Central memory CD8-positive, alpha-beta T cell (primary cell): Measurements from ENCODE around the gene FOXF1.

ENCODE experiments used
- ATAC-seq: fragments of 150-1000 bp; cut with Tn5 transposase; replicated peaks from 2 replicates; pipeline ENCODE4 v1.10.0; 2022; ENCODE audit warnings: mild to moderate bottlenecking, moderate FRiP score, moderate number of reproducible peaks; ENCODE audit not compliant: poor library complexity, severe bottlenecking; ENCODE audit errors: extremely low read depth
- DNase-seq, 2 donors: peaks; one replicate each; pipeline ENCODE4 v3.0.0; 2021; ENCODE audit warnings: low spot score in 2 of 2
- H3K27ac Mint-ChIP-seq: one replicate; pipeline ENCODE4 v1.8.0; 2022; ENCODE audit warnings: low read depth, mild to moderate bottlenecking, moderate library complexity, mixed read lengths
- H3K27me3 Mint-ChIP-seq: one replicate; pipeline ENCODE4 v1.8.0; 2022; ENCODE audit warnings: mixed read lengths
- H3K36me3 Mint-ChIP-seq: one replicate; pipeline ENCODE4 v1.8.0; 2022; ENCODE audit warnings: mild to moderate bottlenecking, moderate library complexity, mixed read lengths; ENCODE audit not compliant: insufficient read depth
- H3K4me1 Mint-ChIP-seq: one replicate; pipeline ENCODE4 v1.8.0; 2022; ENCODE audit warnings: mixed read lengths
- H3K4me3 Mint-ChIP-seq: one replicate; pipeline ENCODE4 v1.8.0; 2022; ENCODE audit warnings: mild to moderate bottlenecking, moderate library complexity, mixed read lengths
- H3K9me3 Mint-ChIP-seq: one replicate; pipeline ENCODE4 v1.8.0; 2022; ENCODE audit warnings: mixed read lengths

FOXF1 gene

GRCh38 chr16:86502856-86503748, 7.2 kb upstream of the FOXF1 start:
- Mint-ChIP-seq H3K9me3 (no peaks in the 10 kb centered on the region), H3K27me3 (peaks cover 100% of the 10 kb centered on the region), H3K27ac (no peak overlapping the region), H3K36me3 (peaks cover 7% of the 10 kb centered on the region), H3K4me3 (no peak overlapping the region), H3K4me1 (peaks cover 14% of the 10 kb centered on the region)
- ATAC-seq = no peak
- no peak for DNase-seq

GRCh38 chr16:86503830-86504229, 6.5 kb upstream of the FOXF1 start:
- no peak for DNase-seq
- no peaks in the 10 kb centered on the region for H3K9me3 Mint-ChIP-seq
- no peak overlapping the region for H3K27ac Mint-ChIP-seq
- ATAC-seq = no peak
- H3K4me3 Mint-ChIP-seq = no peak overlapping the region
- H3K36me3 Mint-ChIP-seq = peaks cover 7% of the 10 kb centered on the region
- peaks cover 96% of the 10 kb centered on the region for H3K27me3 Mint-ChIP-seq
- peaks cover 14% of the 10 kb centered on the region for H3K4me1 Mint-ChIP-seq

GRCh38 chr16:86504315-86505184, 5.8 kb upstream of the FOXF1 start:
- DNase-seq (no peak), ATAC-seq (no peak)
- H3K36me3 Mint-ChIP-seq = peaks cover 10% of the 10 kb centered on the region
- H3K4me1 Mint-ChIP-seq = peaks cover 20% of the 10 kb centered on the region
- H3K4me3 Mint-ChIP-seq = no peak overlapping the region
- H3K27me3 Mint-ChIP-seq = peaks cover 96% of the 10 kb centered on the region
- H3K9me3 Mint-ChIP-seq = no peaks in the 10 kb centered on the region
- H3K27ac Mint-ChIP-seq = no peak overlapping the region

GRCh38 chr16:86505185-86505898, 5.0 kb upstream of the FOXF1 start:
- Mint-ChIP-seq H3K4me3 (no peak overlapping the region), H3K27me3 (peaks cover 89% of the 10 kb centered on the region), H3K9me3 (no peaks in the 10 kb centered on the region), H3K27ac (no peak overlapping the region), H3K36me3 (peaks cover 10% of the 10 kb centered on the region), H3K4me1 (peaks cover 20% of the 10 kb centered on the region)
- ATAC-seq = no peak
- no peak for DNase-seq

GRCh38 chr16:86505899-86506864, 4.1 kb upstream of the FOXF1 start:
- DNase-seq = no peak
- Mint-ChIP-seq H3K27me3 (peaks cover 81% of the 10 kb centered on the region), H3K4me1 (peaks cover 20% of the 10 kb centered on the region), H3K27ac (no peak overlapping the region), H3K4me3 (peak overlapping the region; percentile 34), H3K9me3 (no peaks in the 10 kb centered on the region), H3K36me3 (peaks cover 10% of the 10 kb centered on the region)
- ATAC-seq = no peak

- Mint-ChIP-seq H3K27ac (peak overlapping the region; percentile 29), H3K27me3 (peaks cover 78% of the 10 kb centered on the region), H3K4me1 (peaks cover 25% of the 10 kb centered on the region), H3K36me3 (peaks cover 14% of the 10 kb centered on the region), H3K4me3 (peak overlapping the region; percentile 45), H3K9me3 (no peaks in the 10 kb centered on the region)
- no peak for ATAC-seq
- DNase-seq = no peak
These were observed 2.9 kb upstream of the FOXF1 start for GRCh38 chr16:86507173-86508027.

- no peak overlapping the region for H3K27ac Mint-ChIP-seq
- DNase-seq (no peak), ATAC-seq (no peak)
- no peaks in the 10 kb centered on the region for H3K9me3 Mint-ChIP-seq
- peak overlapping the region; percentile 80 for H3K4me3 Mint-ChIP-seq
- peaks cover 78% of the 10 kb centered on the region for H3K27me3 Mint-ChIP-seq
- H3K4me1 Mint-ChIP-seq = peaks cover 25% of the 10 kb centered on the region
- peaks cover 12% of the 10 kb centered on the region for H3K36me3 Mint-ChIP-seq
These were observed 2.0 kb upstream of the FOXF1 start for GRCh38 chr16:86508028-86508946.

- ATAC-seq (no peak), DNase-seq (no peak)
- Mint-ChIP-seq H3K36me3 (peaks cover 14% of the 10 kb centered on the region), H3K4me3 (peak overlapping the region; percentile 80), H3K27ac (no peak overlapping the region), H3K27me3 (peaks cover 78% of the 10 kb centered on the region), H3K4me1 (peaks cover 25% of the 10 kb centered on the region), H3K9me3 (no peaks in the 10 kb centered on the region)
These were observed 1.2 kb upstream of the FOXF1 start for GRCh38 chr16:86508947-86509758.

GRCh38 chr16:86509759-86510464, 415 bp upstream of the FOXF1 start:
- peaks cover 78% of the 10 kb centered on the region for H3K27me3 Mint-ChIP-seq
- no peak for ATAC-seq

More at GRCh38 chr16:86509759-86510464, 415 bp upstream of the FOXF1 start:
- no peaks in the 10 kb centered on the region for H3K9me3 Mint-ChIP-seq
- H3K36me3 Mint-ChIP-seq = peaks cover 14% of the 10 kb centered on the region
- peak overlapping the region; percentile 80 for H3K4me3 Mint-ChIP-seq
- H3K27ac Mint-ChIP-seq = no peak overlapping the region
- no peak for DNase-seq
- peaks cover 25% of the 10 kb centered on the region for H3K4me1 Mint-ChIP-seq
